Ureter (tissue), 1 donor: ENCODE results near the gene RAD1. TPM values are rescaled to one million over a fixed set of nuclear protein-coding genes. Genes with fewer than 3 reads are reported as not detected.

Experiments used
- DNase-seq: peaks from one replicate; pipeline ENCODE4 v3.0.0-alpha.2; 2020; ENCODE audit warnings: low spot score
- total RNA-seq: library from RNA; stranded (reverse); gene quantifications from one replicate; pipeline ENCODE4 v1.2.4, GENCODE V29; 2023
- donor health status: DM: yes; HTN: yes; CAD: no.

The RAD1 gene
- total RNA-seq, 1 donor from 2014 or later: 25.1 TPM

DNA sequence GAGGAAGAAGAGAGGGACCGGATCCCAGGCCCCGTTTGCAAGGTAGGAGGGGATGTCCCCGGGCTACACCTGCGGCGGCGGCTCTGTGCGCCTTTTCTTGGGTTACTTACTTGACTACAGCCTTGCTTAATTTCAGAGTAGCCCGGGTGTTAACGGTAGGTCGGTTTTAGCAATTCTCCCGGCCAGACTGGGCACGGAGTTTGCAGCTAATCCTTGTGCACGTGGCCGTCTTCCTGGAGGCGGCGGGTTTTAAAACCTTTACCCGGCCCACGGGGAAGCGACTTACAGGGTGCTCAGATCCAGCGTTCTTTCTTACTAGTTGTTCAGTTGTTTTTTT is 520 bp upstream of the RAD1 start:
- no peak for DNase-seq

DNA sequence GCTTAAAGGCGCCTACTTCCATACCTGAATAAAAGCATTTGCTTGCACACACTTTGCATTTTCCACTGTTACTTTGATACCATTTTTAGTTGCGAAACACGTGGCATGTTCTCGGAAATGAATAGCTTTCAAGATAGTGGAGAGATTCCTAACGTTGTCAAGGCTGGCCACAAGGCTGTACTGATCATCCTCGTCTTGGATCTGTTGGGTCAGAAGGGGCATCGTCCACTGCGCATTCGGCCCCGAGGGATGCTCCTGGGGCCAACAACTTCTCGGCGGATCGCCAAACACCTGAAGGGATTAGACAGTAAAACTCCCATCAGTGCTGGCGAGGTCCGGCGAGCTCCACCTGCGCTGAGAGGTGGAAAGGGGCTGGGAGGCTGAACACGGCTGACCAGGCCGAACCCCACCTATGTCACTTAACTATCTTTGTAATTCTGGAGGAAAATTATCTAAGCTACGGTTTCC is 599 bp downstream of the RAD1 start:
- DNase-seq: no peak

DNA sequence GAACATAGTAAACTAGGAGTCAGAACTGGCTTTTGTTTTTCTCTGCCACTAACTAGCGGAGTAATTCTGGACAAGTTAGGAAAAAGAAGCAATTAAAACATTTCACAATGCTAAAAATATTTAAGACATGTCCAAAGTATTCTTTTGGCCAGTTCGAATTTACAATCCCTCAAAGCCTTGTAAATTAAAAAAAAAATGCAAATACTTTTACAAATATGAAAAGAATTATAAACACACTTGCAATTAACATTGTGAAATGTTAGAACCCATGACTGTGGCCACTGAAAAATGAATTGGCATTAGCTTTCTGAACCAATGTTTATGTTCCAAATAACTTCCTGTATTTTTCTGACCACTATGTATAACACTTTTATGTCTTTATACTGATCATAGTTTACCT is 2.2 kb downstream of the RAD1 start:
- no peak for DNase-seq

DNA sequence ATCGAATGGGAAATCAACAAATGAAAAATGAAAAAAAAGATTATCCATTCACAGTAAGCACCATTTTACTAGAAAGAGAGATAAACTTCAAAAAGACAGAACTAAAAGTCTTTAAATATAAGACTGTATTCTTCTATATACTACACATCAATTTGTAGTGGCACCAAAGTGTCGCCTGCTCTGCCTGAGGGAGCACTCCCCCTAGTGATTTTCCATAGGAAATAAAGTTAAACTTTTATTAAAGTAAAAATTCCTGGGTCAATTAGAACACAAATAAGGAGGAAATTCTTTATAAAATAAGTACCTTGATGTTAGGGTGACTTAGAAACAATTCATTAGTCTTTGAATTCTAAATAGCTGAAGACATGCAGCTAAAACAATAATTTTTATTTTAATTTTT is 9.7 kb downstream of the RAD1 start:
- no peak for DNase-seq

DNA sequence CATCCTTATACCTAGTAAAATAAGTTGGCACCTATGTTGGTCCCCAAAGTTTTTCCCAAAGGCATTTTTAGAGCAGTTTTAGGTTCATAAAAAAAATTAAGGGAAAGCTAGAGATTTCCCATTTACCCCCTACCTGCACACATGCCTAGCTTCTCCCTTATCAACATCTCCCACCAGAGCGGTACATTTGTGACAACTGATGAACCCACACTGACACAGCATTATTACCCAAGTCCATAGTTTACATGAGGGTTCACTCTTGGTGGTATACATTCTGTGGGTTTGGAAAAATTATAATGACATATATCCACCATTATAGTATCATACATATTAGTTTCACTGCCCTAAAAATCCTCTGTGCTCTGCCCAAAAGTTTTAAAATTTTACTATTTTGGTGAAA is 12.0 kb downstream of the RAD1 start:
- DNase-seq: no peak

DNA sequence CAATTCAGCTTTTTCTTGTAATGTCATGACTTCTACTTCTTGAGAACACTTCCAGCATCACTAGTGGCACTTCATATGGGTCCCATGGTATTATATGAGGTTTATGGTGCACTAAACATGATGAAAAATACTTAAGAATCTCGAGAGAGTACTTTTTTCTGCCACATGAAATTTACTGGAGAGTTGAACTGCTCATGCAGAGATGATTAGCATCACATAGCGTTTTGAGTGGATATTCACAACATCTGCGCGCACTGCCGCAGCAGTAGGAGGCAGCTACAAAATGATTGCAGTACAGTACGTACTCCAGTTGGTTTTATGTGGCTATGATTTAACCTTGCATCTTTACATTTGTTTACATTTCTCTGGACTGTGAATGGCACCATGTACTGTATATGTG is 14.7 kb downstream of the RAD1 start:
- no peak for DNase-seq

DNA sequence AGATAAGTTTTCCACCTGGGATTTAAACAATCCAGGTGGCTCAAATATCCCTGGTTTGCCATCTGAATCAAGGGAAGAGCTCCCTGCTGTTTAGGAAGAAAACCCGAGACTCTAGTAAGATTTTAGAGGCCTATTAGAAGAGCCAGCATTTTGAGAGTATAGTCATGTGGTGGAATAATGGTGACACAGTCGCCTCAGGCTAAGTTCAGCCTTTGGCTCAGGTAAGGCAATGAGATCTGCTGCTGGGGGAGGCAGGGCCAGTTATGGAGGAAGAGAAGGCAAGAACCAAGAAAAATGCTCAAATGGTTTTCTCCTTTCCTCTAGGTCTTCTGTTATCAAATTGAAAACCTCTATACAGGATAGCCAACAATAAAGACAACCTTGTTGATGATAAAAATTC is 16.2 kb downstream of the RAD1 start:
- DNase-seq: no peak

DNA sequence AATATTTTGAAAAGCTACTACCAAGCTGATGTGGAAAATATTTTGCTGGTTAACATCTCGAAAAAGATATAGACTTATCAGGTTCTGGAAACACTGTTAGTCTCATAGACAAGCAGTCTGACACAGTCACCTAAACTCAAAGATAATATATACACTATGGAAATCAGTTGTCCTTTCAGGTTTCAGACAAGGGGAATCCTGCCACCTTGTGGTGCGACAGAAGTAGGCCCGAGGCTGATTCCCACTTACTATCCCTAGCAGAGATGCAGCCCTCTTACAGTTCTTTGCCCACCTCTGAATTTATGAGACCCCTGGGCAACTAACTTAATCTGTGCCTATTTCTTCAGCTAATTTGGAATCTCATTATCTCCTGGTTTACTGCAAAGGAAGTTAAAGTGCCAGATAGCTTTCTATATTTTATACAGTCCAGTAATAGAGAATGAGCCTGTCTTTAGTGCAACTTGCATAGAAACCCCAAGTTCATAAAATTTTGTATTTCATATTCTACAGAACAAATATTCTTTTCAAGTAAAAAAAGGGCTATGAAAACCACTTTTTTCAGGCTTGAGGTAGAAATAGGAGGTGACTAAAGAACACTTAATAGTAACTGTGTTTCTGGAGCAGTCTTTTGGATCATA is 16.9 kb downstream of the RAD1 start:
- peak; percentile 63 for DNase-seq

DNA sequence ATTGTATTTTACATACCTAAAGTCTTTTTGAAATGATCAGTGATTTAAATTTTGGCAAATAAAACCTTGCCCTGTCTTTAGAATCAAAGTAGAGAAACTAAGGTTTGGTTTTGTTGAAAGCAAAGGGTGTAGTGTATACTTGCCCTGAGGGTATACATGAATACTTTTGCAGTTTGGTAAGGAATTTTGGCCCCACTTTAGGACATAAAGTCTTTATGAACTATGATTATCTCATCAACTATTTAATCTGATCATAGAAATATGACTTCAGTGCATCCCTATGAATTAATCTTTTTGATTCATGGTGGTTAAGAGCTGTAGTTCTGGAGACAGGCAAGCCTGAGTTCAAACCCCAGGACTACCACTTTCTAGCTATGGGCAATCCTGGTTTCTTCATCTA is 17.7 kb downstream of the RAD1 start:
- DNase-seq: no peak

DNA sequence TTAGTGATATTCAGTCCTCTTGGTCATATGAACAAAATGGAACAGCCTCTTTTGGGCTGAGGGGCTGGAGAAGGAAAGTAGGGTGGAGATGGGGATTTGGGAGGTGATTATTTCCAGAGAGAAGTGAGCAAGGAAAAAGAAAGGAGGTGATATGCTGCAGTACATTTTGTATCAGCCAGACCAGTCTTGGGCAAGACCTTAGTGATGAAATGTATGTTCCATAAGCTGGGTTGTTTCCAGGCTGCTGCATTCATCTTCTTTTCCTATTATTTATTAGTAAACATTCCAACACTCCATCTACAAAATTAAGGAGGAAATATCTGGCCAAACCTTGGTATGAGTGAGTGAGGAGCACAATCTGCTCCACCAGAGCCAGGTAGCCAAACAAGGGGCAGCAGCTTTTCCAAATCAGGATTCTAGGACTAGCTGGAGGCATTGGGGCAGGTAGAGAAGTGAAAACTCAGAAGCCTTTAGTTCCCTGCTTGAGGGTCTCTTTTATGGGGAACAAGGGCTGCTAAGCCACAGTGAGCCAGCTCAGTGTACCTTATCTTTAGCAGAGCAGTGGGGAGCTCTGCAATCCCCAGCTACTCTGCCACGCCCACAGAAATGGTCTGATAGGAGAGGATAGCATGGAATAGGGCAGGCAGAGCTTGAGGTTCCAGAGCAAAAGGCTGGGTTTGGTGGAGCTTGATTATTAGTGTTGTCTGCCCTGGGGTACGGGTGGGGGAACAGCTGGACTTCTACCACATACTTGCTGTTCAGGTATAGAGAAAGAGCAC is 19.5 kb downstream of the RAD1 start:
- no peak for DNase-seq

DNA sequence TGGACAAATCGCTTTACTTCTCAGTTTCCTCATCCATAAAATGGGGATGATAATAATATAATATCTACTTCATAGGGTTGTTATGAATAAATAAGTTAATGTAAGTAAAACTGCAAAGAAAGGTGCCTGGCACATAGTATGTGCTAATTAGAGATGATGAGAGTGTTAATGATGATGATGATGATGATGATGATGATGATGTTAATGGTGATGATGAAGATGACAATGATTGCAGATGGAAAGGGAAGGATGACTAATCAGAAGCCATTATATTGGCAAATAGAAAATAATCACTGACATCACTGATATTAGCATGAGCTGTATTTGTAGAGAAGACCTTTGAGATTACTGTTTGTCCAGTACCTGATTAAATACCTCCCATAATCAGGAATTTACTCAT is 20.6 kb downstream of the RAD1 start:
- DNase-seq: no peak

DNA sequence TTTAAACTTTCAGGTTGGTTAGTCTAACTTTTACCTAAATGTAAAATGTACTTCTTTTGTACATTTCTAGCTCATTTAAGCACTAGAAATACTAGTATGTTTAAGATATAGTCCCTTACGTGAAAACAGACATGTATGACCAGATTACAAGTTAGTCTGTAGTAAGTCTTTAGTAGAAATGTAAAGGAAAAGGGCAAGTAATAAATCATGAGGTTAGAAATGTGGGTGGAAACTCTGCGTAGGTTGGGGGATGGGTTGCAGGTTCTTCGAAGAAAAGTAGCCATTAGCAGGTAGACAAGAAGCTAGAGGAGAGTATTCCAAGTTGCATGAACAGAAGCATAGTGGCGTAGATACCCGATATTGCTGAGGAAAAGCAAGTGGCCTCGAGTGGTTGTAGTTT is 22.9 kb downstream of the RAD1 start:
- no peak for DNase-seq

DNA sequence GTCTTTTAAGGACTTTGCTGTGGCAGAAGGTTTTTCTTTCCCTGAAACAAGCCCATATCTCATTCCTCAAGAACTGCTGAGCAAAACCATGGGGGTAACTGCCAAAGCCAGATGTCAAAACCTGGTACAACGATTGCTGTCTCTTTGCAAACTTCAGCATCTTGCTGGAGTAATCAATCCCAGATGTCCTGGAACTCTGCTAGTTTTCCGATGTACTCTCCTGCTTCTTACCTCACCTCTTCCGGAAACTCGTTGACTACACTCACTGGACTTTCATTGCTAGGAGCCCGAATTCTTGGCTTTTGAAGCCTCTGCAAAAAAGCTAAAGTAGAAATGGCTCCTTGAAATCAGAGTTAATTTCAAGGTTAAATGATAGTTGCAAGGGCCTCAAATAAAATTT is 23.3 kb downstream of the RAD1 start:
- DNase-seq: no peak

DNA sequence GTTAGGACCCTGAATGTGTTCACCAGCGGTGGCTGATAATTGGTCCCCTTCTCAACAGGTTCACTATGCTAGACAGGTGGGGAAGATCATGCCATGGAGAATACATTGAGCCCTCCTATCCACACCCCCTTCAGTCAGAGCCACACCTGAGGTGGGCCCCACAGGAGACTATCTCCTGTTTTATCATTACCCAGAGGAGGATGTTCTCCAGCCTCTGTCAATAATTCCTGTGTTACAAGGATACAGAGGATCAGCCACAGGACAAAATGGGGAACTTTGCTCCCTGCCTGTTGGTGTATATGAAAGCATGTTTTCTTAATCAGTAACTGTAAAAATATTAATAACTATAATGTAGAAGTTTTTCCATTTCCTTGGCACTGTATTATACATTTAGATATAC is 25.9 kb downstream of the RAD1 start:
- DNase-seq: no peak

DNA sequence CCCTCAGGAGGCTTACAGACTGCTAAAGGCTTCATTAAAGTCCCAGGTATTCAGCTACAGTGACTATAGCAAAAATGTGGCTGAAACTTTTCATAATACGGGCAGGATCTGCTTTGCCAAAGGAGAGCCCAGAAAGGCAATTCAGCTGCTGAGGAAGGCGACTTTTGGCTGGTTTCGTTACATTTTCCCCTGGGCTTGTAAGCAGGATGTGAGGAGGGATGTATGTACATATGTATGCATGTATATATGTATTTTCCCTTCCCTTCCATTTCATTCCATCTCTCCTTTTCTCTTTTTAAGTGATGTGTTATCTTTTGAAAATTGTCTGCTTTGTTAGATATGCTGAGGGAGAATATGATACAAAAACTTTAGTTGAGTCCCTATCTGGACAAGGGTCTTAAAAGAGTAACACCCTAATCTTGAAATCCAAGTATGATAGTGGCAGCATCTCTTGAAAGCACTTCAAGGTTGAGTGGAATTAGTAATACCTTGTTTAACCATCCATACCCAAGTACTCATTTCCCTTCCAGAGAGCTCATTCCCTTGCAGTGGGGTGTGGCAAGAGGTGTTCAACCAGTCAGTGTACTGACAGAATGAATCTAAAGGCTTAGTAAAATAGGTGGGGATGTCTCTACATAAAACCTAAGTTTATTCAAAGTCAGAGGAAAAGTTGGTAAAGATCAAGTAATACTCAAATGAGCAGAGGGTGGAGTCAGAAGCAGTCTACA is 28.7 kb downstream of the RAD1 start:
- DNase-seq: no peak

DNA sequence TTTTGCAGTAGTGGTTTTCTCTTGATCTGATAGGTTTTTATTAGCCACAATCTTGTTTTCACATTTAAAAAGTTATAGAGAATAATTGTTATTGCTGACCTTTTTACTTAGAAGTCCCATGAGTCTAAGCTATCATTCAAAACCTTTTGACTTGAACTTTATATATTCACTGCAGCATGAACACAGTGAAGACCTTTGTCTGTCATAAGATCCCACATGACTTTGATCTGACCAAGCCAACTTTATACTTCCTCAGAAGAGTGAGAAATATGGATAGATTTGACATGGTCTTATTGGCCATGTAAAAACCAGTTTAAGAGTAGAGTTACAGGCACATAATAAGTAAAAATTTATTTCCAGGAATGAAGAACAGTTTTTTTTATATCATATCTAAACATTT is 34.1 kb downstream of the RAD1 start:
- DNase-seq: no peak

DNA sequence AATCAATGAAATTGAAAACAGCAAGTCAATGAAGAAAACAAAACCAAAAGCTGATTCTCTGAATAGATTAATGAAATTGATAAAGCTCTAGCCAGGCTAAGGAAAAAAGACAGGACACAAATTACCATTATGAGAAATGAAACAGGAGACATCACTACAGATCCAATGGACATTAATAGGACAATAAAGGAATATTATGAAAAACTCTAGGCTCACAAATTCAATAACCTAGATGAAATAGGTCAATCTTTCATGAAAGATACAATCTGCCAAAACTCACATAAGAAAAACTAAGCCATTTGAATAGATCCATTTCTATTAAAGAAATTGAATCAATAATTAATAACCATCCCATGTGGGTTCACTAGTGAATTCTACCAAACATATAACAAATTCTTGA is 39.0 kb downstream of the RAD1 start:
- no peak for DNase-seq

DNA sequence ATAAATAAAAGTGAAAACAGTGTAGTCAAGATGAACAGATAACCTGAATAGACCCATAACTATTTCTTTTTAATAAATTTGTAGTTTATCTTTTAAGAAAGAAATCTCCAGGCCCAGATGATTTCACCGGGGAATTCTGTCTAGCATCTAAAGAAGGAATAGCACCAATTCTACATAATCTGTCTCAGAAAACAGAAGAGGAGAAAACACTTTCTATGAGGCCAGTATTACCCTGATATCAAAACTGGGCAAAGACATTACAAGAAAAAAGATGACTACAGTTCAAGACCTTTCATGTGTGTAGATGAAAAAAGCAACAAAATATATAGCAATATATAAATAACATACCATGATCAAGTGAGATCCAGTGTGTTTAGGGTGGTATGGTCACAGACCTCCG is 44.9 kb downstream of the RAD1 start:
- DNase-seq: no peak

DNA sequence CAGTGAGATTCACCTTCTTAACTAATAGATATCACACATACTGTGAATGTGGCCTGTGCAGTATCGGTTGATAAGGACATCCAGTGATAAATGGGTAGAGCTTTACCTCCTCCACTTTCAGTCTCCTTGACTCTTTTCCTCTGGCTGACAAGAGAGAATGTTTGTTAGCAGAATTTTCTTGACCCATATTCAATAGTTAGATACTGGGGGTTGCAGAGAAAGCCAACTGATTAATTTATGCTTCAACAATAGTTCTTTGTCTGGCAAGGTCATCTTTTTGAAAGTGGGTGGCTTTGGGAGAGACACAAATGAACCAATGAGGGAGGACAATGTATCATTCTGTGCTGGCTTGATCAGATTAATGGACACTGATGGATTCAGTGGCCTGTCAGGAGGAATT is 46.0 kb downstream of the RAD1 start:
- DNase-seq: no peak

DNA sequence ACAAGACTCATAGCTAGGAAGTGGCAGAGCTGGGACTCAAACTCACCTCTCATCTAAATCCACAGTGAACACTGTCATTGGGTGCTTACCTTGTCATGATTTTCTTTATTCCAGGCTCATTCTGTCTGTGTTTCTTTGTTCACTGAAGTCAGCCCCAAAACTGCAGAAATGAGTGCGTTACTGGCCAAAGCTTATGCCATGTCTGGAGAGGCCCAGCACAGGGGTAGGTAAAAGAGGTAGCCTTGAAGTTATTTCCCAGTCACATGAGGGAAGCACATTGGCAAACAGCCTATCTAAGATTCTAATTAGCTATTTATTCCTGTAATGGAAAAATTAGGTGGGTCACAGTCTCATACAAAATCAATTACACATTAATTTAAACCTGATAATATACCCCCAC is 46.5 kb downstream of the RAD1 start:
- no peak for DNase-seq

DNA sequence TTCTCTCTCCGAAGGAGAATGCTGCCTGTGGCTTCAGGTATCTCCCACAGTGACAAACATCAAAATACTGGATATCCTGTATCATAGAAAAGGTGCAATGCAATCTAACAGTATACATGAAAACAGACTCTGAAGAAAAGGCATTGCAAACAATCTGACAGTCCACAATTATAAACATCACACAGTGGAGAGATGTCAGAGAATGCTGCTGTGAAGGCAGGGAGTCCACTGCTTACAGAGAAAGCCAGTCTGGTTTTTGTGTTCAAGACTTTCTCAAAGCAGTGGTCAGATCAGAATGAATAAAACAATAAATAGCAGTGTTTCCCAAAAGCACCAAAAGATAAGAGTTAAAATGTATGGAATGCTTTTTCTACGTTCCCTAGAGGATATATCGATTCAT is 47.6 kb downstream of the RAD1 start:
- DNase-seq: no peak

DNA sequence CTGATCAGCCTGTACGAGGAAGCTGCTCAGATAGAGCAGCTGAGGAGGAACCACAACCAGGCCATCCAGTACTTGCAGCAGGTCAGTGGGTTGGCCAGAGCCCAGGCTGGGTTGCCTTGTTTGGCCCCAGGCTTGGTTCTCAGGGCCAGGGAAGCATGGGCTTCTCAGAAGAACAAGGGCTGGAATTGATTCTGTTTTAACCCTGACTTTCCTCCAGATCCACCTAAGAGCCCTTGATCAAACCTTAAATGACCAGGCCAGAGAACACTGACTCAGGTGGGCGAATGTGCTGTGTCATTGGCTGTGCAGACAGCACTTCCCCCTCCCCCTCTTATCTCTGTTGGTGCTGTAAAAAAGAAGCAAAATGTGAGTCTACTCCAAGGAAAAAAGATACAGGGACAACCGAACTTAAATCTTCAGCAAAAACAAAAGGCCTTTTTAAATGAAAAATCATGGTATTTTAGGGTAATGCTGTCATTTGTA is 48.3 kb downstream of the RAD1 start:
- peak; percentile 44 for DNase-seq

DNA sequence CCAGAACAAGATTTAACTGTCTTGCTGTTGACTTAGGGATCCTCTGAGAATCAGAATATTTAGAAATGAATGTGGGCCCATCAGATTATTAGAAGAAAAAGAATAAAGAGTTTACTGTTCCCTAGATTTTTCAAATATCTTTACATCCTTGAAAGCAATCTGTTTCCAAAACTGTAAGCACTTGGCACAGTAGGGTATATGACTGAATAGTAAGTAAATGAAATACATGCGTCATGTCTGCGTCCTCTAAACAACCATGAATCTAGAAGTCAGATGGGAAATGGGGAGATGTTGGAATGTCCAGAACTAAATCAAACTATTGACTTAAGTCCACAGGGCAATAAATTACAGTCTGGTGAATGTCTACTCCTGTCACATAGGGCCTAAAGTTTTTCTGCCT is 50.2 kb downstream of the RAD1 start:
- DNase-seq: no peak
